NCI-H1092 (cell line): ENCODE results near the gene TIAM1.

ENCODE experiments used
- DNase-seq: peaks from one replicate; lab custom pipeline; 2025; lab: John Stamatoyannopoulos, UW

Gene TIAM1

DNA sequence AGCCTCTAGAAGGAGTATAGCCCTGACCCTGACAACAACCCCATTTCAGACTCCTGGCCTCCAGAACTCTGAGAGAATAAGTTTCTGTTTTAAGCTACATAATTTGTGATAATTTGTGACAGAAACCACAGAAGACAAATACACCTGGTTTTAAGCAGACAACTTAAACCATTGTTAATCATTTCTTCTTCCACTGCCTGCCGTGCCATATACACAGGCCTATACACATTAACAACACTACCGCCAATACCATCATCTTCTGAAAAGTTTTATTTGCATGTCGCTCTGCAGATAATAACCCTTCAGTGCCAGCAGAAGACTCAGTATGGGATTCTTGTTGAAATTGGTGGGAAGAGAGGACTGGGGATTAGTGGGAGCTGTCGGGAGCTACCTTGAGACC is 265.8 kb downstream of the TIAM1 start:
- no peak for DNase-seq

DNA sequence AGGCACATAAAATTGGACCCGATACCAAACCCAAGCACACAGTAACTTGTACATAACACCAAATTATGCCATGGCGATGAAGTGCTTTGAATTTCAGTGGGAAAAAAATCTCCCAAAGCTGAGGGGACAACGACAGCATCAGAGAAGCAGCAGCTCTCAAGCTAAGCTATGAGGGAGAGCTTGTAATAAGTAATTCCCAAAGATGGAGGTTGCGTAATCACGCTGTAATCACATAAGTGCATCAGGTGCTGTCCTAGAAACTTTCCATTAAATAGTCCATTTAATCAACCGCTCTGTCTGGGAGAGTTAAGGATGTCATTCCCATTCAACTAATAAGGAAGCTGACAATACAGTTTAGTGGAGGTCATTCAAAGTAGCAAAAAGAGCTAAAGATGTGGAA is 268.2 kb downstream of the TIAM1 start:
- DNase-seq = no peak

DNA sequence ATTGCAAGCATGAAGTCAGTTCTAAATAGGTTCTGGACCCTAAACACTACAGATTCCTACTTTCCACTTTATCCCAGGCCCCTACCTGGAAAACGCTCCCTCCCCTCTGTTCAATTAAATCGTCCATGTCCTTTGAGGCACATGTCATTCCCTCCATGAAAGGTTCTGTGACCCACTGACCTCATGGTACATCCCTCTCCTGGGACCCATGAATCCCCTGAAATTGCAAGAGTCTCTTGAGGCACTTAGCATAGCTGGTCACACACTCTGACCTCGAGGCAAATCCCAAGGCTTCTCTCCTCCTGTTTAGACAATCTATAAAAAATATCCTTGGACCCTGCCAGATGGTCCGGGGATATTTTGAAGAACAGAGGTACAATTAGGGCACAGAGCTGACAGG is 271.5 kb downstream of the TIAM1 start:
- DNase-seq = no peak
